Endodermal cell (in vitro differentiated cells): ENCODE results near the gene GRM4. TPM values are rescaled to one million over a fixed set of nuclear protein-coding genes. Genes with fewer than 3 reads are reported as not detected.

Experiments used
- DNase-seq: peaks from one replicate; pipeline ENCODE4 v3.0.0-alpha.2; 2017
- H3K27ac ChIP-seq: 2 replicates; pipeline ENCODE4 v1.5.1; 2013; ENCODE audit warnings: mild to moderate bottlenecking, low read depth, low read length, moderate library complexity
- H3K27me3 ChIP-seq: 2 replicates; pipeline ENCODE4 v1.6.1; 2013; ENCODE audit warnings: mild to moderate bottlenecking, low read length, moderate library complexity; ENCODE audit not compliant: insufficient read depth, control insufficient read depth, poor library complexity, severe bottlenecking
- H3K36me3 ChIP-seq: 2 replicates; pipeline ENCODE4 v1.7.0; 2013; ENCODE audit warnings: mild to moderate bottlenecking, low read length, moderate library complexity; ENCODE audit not compliant: control insufficient read depth, insufficient read depth
- H3K4me1 ChIP-seq: one replicate; pipeline ENCODE4 v1.7.0; 2013; ENCODE audit warnings: low read length; ENCODE audit not compliant: control insufficient read depth, insufficient read depth
- H3K4me3 ChIP-seq: 2 replicates; pipeline ENCODE4 v1.5.1; 2013; ENCODE audit warnings: mild to moderate bottlenecking, low read length, moderate library complexity
- H3K9ac ChIP-seq: 2 replicates; pipeline ENCODE4 v1.6.1; 2013; ENCODE audit warnings: mild to moderate bottlenecking, low read length, moderate library complexity; ENCODE audit not compliant: poor library complexity, severe bottlenecking; ENCODE audit errors: extremely low read depth
- H3K9me3 ChIP-seq: 2 replicates; pipeline ENCODE4 v1.6.1; 2013; ENCODE audit warnings: mild to moderate bottlenecking, low read length, moderate library complexity; ENCODE audit not compliant: control insufficient read depth
- H3K27ac Mint-ChIP-seq: 2 replicates; pipeline ENCODE4 v1.8.0; 2020; ENCODE audit warnings: mixed read lengths
- H3K27me3 Mint-ChIP-seq: 2 replicates; pipeline ENCODE4 v1.8.0; 2021; ENCODE audit warnings: mild to moderate bottlenecking, mixed read lengths; ENCODE audit not compliant: insufficient read depth
- H3K36me3 Mint-ChIP-seq: 2 replicates; pipeline ENCODE4 v1.8.0; 2020; ENCODE audit warnings: low read depth, mixed read lengths
- H3K4me1 Mint-ChIP-seq: 2 replicates; pipeline ENCODE4 v1.8.0; 2020; ENCODE audit warnings: mixed read lengths
- H3K4me3 Mint-ChIP-seq: 2 replicates; pipeline ENCODE4 v1.8.0; 2020; ENCODE audit warnings: mild to moderate bottlenecking, moderate library complexity, mixed read lengths
- H3K9me3 Mint-ChIP-seq: 2 replicates; pipeline ENCODE4 v1.8.0; 2020; ENCODE audit warnings: mild to moderate bottlenecking, mixed read lengths
- WGBS, 2 experiments: methylation state at CpG; one replicate each; pipeline versions ENCODE4 v1.1.5 to v1.1.7; 2013; ENCODE audit warnings: missing lambda C conversion rate in 2 of 2, mixed read lengths in 1 of 2; ENCODE audit not compliant: insufficient coverage in 1 of 2, insufficient read length in 1 of 2; 5-methylcytosine and 5-hydroxymethylcytosine counted together
- total RNA-seq, 2 donors: library from RNA; stranded (reverse); fragmentation: NEBNext Ultra II Directional in 1 of 2; extraction: Animal tissue kit (Norgen Biotek cat#: 25700) in 1 of 2; gene quantifications; 2 replicates in 1 of 2; 3 replicates in 1 of 2; pipeline ENCODE4 v1.2.1, GENCODE V29; 2021
- TF ChIP-seq, protein P1 (sequence below): fragments of 200-600 bp; sonication (generic); conservative IDR thresholded peaks from 2 replicates; pipeline ENCODE4 v1.5.0; 2021; ENCODE audit warnings: antibody characterized with exemption, mild to moderate bottlenecking

Gene GRM4
- total RNA-seq, 2 donors from 2014 or later = 3.1 to 9.1 TPM

- H3K4me1 Mint-ChIP-seq = peaks cover 4% of the 10 kb centered on the region
- no peaks in the 10 kb centered on the region for H3K27me3 Mint-ChIP-seq
- Histone ChIP-seq H3K27me3 (no peaks in the 10 kb centered on the region), H3K4me1 (no peaks in the 10 kb centered on the region), H3K9me3 (no peaks in the 10 kb centered on the region), H3K36me3 (no peaks in the 10 kb centered on the region), H3K9ac (no peak overlapping the region), H3K4me3 (no peak overlapping the region), H3K27ac (no peak overlapping the region)
- 77 to 92% methylated on average over 2 to 5 of the region's 5 CpGs for WGBS, 2 experiments
- no peaks in the 10 kb centered on the region for H3K36me3 Mint-ChIP-seq
- H3K27ac Mint-ChIP-seq = peak overlapping the region; percentile 71
- TF ChIP-seq, protein P1, sequence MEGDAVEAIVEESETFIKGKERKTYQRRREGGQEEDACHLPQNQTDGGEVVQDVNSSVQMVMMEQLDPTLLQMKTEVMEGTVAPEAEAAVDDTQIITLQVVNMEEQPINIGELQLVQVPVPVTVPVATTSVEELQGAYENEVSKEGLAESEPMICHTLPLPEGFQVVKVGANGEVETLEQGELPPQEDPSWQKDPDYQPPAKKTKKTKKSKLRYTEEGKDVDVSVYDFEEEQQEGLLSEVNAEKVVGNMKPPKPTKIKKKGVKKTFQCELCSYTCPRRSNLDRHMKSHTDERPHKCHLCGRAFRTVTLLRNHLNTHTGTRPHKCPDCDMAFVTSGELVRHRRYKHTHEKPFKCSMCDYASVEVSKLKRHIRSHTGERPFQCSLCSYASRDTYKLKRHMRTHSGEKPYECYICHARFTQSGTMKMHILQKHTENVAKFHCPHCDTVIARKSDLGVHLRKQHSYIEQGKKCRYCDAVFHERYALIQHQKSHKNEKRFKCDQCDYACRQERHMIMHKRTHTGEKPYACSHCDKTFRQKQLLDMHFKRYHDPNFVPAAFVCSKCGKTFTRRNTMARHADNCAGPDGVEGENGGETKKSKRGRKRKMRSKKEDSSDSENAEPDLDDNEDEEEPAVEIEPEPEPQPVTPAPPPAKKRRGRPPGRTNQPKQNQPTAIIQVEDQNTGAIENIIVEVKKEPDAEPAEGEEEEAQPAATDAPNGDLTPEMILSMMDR = no peak
- no peak for DNase-seq
- no peak overlapping the region for H3K4me3 Mint-ChIP-seq
- H3K9me3 Mint-ChIP-seq = no peaks in the 10 kb centered on the region
Observed at GRCh38 chr6:34096193-34096592, 49.7 kb downstream of the GRM4 start.

DNA sequence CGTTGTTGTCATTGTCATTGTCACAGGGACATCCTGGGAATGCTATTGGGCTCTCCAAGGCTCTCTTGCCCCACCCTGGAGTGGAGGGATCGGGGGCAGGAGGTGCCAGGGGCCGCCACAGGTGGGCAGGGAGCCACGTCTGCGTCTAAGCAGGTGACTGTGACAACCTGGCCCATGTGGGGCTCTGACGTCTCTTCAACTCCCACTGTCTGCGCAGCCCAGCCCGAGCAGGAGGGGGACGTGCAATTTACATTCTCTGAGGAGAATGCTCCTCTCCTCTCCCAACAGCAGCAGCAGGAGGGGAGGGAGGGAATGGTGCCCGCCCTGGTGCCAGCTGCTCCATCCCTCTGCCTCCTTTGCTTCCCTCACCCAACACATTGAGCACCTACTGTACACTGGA, 50.1 kb downstream of the GRM4 start:
- Mint-ChIP-seq H3K9me3 (no peaks in the 10 kb centered on the region), H3K36me3 (no peaks in the 10 kb centered on the region), H3K27me3 (no peaks in the 10 kb centered on the region), H3K27ac (peak overlapping the region; percentile 71), H3K4me3 (no peak overlapping the region), H3K4me1 (peaks cover 4% of the 10 kb centered on the region)
- no peaks in the 10 kb centered on the region for H3K27me3 ChIP-seq
- no peak overlapping the region for H3K27ac ChIP-seq
- no peak overlapping the region for H3K9ac ChIP-seq
- WGBS, 2 experiments = 86 to 94% methylated on average over 3 to 10 of the region's 10 CpGs
- no peak for DNase-seq
- no peak overlapping the region for H3K4me3 ChIP-seq
- no peaks in the 10 kb centered on the region for H3K4me1 ChIP-seq
- no peaks in the 10 kb centered on the region for H3K36me3 ChIP-seq
- TF ChIP-seq, protein P1 = no peak
- no peaks in the 10 kb centered on the region for H3K9me3 ChIP-seq

GRCh38 chr6:34095136-34095505, 50.8 kb downstream of the GRM4 start:
- no peaks in the 10 kb centered on the region for H3K9me3 ChIP-seq
- WGBS, 2 experiments = 90 to 95% methylated on average over 6 to 7 of the region's 7 CpGs
- H3K9ac ChIP-seq = no peak overlapping the region
- Mint-ChIP-seq H3K27me3 (no peaks in the 10 kb centered on the region), H3K27ac (peak overlapping the region; percentile 29), H3K4me1 (peaks cover 4% of the 10 kb centered on the region), H3K4me3 (no peak overlapping the region), H3K9me3 (no peaks in the 10 kb centered on the region), H3K36me3 (no peaks in the 10 kb centered on the region)
- TF ChIP-seq, protein P1 = no peak
- no peaks in the 10 kb centered on the region for H3K27me3 ChIP-seq
- DNase-seq = no peak
- H3K4me1 ChIP-seq = no peaks in the 10 kb centered on the region
- H3K27ac ChIP-seq = no peak overlapping the region
- no peak overlapping the region for H3K4me3 ChIP-seq
- H3K36me3 ChIP-seq = no peaks in the 10 kb centered on the region
